Activated T-cell treated with anti-CD3 and anti-CD28 coated beads for 4 hours (primary cell): ENCODE data around the gene NPPC.
"Not testable (repeated sequence)": the region's sequence is repeated elsewhere in the genome, so short reads cannot be mapped to it uniquely, and the experiment has no call there.

Experiments used
- DNase-seq: peaks from one replicate; pipeline ENCODE4 v3.0.0-alpha.2; 2020

NPPC gene

DNA sequence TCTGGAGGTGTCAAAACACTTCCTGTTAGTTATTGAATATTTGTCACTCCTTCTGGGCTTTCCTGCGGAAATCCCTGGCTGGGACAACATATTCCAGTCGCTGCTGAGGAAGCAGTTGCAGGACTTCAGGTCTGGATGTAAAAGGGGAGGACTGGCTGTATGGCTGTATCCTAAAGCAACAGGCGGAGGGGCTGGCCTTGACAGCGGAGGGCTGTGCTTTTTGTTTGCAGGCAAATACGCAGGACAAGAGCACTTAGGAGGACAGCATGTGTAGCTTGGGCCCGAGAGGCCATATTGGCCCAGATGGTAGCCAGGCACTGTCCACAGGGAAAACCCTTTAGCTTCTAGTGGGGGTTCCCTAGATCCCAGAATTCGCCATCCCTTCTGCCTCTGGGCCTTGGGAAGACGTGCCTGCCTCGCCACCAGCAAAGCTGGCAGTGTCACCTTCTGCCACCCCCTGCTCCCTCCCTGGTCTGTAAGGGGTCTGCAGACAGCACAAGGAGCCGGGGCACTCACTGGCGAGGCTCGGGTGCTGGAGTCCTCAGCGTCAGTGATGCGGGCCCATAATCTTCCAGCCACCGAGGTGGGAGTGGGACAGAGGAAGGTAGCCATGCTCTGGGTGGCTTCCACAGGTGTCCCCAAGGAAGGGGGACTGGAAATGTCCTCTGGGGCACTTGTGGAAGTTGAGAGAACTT is 6.7 kb downstream of the NPPC start:
- DNase-seq, result no peak

- no peak for DNase-seq
Measured at GRCh38 chr2:231918501-231919330, 7.5 kb downstream of the NPPC start.

GRCh38 chr2:231917280-231918066 is 8.7 kb downstream of the NPPC start:
- no peak for DNase-seq

DNA sequence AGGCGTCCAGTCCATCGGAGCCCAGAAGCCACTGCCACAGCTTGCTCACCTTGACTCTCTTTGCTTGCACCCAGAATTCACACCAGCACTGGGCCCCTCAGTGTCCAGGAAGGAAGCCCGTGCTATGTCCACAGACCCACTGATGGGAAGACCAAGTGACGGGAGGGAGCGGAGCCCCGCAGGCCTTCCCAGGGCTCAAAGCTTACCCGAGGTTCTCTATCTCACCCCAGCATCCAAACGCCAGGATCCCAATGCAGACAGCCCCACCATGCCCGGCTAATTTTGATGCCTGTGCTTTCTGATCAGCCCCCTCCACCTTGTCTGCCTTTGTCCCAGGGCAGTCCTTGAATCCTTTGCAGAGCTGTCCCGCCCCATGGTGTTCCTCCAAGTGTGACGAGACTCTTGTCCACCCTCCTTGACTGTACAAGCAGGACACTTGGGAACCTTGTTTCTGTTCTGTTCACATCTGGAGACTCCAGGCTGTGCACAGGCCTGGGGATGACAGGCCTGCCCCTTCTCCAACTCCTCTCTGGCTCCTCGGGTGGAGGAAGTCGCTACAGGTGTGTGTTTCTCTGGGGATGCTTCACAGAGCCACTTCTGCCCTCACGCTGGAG is 12.0 kb downstream of the NPPC start:
- DNase-seq, result no peak

GRCh38 chr2:231911381-231911780 is 14.8 kb downstream of the NPPC start:
- DNase-seq, result no peak

DNA sequence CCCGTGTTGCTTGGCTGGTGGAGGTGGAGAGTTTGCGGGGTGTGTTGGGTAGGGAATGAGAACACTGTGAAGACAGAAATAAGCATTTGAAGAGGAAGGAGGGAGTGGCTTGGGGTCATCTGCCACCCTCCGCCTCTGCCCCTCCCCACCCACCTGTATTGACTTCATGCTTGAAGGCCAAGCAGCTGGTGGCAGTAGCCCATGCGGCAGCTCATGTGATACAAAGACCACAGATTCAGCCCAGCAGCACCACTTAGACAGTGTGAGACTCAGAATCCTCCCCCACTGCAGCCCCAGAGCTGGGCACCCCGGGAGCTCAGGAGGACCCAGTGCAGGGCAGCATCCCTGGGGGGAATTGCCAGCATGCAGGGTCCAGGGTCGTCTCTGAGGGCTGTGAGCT is 15.4 kb downstream of the NPPC start:
- no peak for DNase-seq

DNA sequence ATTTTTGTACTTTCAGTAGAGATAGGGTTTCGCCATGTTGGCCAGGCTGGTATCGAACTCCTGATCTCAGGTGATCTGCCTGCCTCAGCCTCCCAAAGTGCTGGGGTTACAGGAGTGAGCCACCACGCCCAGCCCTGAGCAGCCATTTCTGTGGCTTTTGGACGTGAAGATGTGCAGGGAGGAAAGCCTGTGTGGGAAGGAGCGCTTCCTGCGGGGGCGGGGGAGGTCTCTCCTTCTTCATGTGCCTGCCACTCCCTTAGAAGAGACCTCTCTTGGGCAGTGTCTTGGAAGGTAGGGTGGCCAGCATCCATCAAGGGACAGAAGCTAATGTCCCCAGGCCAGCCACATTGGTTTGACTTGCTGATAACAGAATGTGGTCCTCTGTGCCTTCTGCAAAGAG is 16.0 kb downstream of the NPPC start:
- DNase-seq, result not testable (repeated sequence)

DNA sequence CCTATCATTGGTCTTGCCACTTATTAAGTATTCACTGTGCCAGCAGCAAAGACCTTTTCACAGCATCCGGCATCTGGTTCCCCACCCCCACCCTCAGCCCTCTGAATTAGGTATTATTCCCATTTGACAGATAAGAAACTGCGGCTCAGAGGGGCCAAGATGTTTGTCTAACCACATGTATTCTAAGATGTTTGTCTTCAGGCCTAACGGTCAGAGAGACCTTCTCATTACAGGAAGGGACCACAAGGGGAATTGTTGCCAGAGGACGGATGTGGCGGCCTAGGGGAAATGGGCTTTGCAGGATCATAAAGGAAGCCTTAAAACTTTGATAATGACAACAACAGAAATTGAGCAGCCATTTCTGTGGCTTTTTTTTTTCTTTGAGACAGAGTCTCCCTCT is 16.6 kb downstream of the NPPC start:
- DNase-seq, result no peak

GRCh38 chr2:231908584-231908983 is 17.6 kb downstream of the NPPC start:
- DNase-seq, result no peak

- DNase-seq, result no peak
Measured at GRCh38 chr2:231907765-231908164, 18.4 kb downstream of the NPPC start.

GRCh38 chr2:231905026-231905425 is 21.2 kb downstream of the NPPC start:
- DNase-seq, result no peak

GRCh38 chr2:231904161-231904611 is 22.0 kb downstream of the NPPC start:
- DNase-seq, result no peak

DNA sequence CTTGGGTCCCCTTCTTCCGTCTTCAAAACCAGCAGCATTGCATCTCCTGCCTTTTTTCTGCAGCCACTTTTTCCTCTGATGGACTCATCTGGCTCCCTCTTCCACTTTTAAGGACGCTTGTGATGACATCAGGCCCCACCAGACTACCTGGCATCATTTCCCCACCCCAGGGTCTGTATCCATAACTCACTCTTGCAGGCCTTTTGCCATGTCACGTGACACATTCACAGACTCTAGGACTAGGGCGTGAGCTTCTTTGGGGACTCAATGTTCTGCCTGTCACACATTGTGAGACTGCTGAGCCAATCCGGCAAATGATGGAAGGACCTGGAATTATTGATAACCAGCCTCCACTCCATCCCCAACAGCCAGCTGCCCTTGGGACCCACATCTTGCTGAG is 23.6 kb downstream of the NPPC start:
- DNase-seq, result no peak

DNA sequence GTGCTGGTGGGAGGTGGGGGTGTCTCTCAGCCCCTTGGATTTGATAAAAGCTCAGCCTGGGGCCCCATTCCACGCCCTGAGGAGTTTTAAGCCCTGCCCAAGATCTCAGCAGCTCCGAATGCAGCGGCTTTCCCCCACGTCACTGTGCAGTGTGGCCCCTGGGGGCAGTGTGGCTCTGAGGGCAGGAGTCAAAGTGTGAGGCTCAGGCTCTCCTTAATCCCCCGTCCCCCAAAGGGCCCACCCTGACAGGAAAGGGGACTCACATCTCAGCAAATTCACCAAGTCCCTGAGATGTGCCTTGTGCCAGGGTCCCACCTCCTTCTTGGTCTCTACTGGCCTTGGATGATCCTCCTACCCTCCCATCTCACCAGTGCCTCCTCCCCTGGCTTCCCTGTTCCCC is 25.2 kb downstream of the NPPC start:
- DNase-seq, result no peak

DNA sequence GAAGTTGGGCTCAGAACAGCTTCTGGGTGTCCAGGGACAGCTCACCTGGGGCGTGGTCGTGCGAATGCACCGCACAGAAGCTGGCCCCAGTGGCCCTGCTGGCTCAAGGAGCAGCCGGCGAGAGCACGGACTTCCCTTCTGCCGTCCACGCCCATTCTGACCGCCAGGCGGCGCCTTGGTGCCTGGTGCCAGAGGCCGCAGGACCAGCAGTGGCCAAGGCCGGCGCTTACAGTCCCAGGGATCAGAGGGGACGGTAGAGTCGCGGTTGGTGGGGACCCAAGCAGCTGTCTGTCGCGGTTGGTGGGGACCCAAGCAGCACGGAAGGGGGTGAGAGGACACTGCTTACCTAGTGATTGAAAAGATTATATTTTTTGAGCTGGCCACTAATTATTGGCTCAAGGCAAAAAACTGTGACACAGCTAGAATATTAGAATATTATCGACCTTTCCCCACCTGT is 25.7 kb downstream of the NPPC start:
- peak; percentile 24 for DNase-seq

DNA sequence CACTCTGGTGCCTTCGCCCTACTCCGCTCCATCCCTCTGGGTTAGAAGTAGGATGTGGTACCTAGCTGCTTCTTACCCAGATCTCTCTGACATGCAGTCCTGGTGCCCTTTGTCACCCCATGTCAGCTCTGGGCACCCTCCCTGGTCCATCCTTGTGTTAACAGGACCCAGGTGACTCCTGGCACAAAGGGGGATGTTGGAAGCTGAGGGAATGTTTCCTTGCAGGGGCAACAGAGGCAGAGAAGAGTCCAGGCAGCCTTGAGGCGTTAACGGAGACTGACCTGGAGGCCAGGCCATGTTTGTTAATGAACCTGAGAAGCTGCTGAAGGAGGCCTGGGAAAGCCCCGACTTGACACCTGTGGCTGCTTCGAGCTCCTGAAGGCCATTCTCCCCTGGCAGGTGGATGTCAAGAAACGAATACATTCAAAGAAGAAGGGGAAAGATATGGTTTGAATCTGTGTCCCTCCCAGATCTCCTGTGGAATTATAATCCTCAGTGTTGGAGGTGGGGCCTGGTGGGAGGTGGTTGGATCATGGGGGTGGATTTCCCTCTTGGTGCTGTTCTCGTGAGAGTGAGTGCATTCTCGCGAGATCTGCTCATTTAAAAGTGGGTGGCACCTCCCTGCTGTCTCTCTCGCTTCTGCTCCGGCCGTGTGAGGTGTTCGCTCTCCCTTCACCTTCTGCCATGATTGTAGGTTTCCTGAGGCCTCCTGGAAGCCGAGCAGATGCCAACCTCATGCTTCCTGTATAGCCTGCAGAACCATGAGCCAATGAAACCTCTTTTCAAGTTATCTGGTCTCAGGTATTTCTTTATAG is 31.4 kb downstream of the NPPC start:
- DNase-seq, result no peak

DNA sequence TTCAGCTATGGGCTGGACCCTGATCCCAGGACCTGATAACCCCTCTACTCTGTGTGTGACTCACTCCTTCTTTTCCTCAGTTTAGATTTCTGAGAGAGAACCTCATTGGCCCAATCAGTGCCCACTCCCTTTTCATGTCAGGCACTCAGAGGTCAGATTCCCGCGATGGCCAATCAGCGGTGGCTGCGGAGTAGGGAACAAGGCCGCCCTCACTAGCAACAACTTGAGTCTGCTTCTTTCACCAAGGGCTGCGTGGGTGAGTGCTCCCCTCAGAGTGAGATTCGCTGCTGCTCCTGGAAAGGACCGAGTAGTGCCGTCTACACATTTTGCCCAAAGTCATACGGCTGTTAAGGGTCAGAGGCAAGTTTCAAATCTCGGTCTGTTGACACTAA is 34.7 kb downstream of the NPPC start:
- DNase-seq, result no peak

DNA sequence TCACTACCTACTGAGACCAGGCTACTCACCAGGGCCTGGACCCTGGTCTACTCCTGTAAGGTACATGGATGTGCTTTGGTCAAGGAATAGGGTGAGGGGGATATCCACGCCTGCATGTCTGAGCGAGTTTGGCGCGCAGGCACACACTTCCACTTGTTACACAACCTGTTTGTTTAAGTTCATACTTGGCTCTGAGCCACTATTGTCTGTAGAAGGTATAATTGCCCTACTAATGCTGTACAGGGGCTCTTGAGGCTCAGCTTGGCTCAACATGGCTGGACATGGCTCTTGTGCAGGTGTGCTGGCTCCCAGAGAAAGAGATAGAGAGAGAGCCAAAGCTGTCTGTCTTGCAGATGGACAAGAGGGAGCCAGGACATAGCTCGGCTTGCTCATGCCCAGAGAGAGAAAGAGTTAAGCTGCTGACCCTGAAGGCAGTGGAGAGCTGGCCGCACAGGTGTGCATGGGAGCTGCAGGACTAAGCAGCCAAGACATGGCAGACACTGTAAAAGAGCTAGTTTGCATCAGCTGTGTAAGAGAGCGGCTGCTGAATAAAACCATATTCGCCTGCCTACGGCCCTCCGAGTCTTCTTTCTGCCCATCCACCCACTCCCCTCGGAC is 35.2 kb downstream of the NPPC start:
- DNase-seq, result no peak

GRCh38 chr2:231887756-231888155 is 38.4 kb downstream of the NPPC start:
- no peak for DNase-seq

- no peak for DNase-seq
Measured at GRCh38 chr2:231886071-231886681, 40.0 kb downstream of the NPPC start.

DNA sequence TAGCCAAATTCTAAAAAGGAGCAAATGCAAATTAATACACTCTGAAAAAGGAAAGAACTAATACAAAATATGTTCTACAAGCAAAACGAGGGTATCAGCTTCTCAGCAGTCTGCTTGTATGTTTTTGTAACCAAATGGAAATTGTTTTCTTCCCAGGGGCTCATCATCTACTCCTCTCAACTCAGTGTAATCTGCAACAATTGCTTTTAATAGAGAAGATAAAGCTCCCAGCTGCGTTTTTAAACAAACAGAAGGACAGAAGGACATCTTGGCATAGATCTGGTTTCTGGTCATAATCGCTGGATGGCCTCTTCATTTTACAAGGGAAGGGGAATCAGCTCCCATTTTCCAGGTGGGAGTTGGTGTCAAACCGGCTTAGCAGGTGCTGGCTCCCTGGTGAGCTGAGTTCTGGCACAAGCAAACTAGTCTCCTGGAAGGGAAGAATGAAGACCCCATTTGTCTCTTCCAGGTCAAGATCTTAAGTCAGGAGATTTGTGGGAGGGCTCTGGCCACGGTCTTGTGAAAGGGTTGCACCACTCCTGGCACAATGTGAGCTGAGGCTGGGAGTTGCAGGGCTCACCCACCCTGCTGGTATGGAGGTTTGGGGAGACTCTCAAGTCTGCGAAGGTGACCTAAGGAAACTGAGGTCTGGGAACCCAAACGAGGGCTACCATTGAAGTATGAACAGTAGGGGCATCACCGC is 41.6 kb downstream of the NPPC start:
- no peak for DNase-seq
